ENCODE measurements around the gene PLEK. TPM values are rescaled to one million over a fixed set of nuclear protein-coding genes. Genes with fewer than 3 reads are reported as not detected.

PLEK gene
- total and polyA plus RNA-seq, 10 of the 15 experiments (the other 5 are each of a cell fraction or from before 2014, with no cell fraction given) = 229 to 804 (median 362) TPM

DNA sequence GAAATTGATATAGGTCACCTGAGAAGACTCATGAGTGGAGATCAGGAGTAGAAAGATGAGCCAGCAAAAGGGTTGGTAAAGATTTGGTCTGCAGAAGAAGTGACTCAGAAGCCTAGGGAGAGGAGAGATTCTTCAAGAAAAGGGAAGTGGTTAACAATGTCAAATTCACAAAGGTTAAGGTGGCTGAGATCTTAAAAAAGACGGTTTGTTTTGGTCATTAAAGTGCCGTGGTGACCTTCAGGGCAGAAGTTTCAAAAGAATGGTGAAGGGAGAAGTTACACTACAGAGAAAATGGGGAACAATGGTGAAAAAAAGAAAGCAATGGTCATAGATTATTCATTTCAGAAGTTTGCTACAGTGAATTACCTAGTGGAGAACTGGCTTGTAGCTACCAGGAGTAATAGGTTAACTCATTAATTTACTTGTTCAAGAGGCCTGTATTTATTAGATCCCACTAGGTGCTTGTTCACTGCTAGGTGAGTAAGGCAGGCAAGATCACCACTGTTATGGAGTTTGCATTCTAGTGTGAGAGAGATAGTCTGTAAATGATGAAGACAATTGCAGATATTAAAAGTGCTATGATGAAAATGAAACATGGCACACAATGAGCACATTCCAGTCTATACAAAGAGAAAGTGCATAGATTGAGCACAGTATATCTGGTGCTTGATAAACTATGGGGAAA, 59.0 kb downstream of the PLEK start (continued):
- TF ChIP-seq MTA2 (IDR thresholded peaks at IDR 0.05; ENCODE audit: low read depth) = peak; percentile 99
- peak; percentile 94 for TF ChIP-seq ATF2 (IDR thresholded peaks at IDR 0.05; ENCODE audit: low read length)
- peak; percentile 94 for TF ChIP-seq NFIC (IDR thresholded peaks at IDR 0.05; ENCODE audit: low read depth, low read length)
- TF ChIP-seq ELK1 (IDR thresholded peaks at IDR 0.05; ENCODE audit: low read depth, low read length) = no peak
- peak; percentile 88 for TF ChIP-seq EED (IDR thresholded peaks at IDR 0.05; ENCODE audit: low read depth)
- no peak for TF ChIP-seq KDM1A (IDR thresholded peaks at IDR 0.05; ENCODE audit: borderline replicate concordance)
- TF ChIP-seq TAF1 (IDR thresholded peaks at IDR 0.05; ENCODE audit: borderline replicate concordance, low read depth, low read length) = no peak
- TF ChIP-seq, protein P1, sequence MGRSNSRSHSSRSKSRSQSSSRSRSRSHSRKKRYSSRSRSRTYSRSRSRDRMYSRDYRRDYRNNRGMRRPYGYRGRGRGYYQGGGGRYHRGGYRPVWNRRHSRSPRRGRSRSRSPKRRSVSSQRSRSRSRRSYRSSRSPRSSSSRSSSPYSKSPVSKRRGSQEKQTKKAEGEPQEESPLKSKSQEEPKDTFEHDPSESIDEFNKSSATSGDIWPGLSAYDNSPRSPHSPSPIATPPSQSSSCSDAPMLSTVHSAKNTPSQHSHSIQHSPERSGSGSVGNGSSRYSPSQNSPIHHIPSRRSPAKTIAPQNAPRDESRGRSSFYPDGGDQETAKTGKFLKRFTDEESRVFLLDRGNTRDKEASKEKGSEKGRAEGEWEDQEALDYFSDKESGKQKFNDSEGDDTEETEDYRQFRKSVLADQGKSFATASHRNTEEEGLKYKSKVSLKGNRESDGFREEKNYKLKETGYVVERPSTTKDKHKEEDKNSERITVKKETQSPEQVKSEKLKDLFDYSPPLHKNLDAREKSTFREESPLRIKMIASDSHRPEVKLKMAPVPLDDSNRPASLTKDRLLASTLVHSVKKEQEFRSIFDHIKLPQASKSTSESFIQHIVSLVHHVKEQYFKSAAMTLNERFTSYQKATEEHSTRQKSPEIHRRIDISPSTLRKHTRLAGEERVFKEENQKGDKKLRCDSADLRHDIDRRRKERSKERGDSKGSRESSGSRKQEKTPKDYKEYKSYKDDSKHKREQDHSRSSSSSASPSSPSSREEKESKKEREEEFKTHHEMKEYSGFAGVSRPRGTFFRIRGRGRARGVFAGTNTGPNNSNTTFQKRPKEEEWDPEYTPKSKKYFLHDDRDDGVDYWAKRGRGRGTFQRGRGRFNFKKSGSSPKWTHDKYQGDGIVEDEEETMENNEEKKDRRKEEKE (IDR thresholded peaks at IDR 0.05) = no peak
- peak; percentile 97 for TF ChIP-seq IKZF1 (conservative IDR thresholded peaks at IDR 0.05)
- TF ChIP-seq WRNIP1 (IDR thresholded peaks at IDR 0.05; ENCODE audit: borderline replicate concordance, low read depth, low read length) = no peak
- TF ChIP-seq POLR2AphosphoS2 (IDR thresholded peaks at IDR 0.05; ENCODE audit: low read depth, low read length) = no peak
- peak; percentile 90 for TF ChIP-seq TBL1XR1 (IDR thresholded peaks at IDR 0.05; ENCODE audit: low read depth, low read length)
- TF ChIP-seq, protein P2, sequence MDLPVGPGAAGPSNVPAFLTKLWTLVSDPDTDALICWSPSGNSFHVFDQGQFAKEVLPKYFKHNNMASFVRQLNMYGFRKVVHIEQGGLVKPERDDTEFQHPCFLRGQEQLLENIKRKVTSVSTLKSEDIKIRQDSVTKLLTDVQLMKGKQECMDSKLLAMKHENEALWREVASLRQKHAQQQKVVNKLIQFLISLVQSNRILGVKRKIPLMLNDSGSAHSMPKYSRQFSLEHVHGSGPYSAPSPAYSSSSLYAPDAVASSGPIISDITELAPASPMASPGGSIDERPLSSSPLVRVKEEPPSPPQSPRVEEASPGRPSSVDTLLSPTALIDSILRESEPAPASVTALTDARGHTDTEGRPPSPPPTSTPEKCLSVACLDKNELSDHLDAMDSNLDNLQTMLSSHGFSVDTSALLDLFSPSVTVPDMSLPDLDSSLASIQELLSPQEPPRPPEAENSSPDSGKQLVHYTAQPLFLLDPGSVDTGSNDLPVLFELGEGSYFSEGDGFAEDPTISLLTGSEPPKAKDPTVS (IDR thresholded peaks at IDR 0.05; ENCODE audit: low read depth, low read length) = no peak
- no peak for TF ChIP-seq PRDM15 (CRISPR knock-in tag; IDR thresholded peaks at IDR 0.05)
- no peak for TF ChIP-seq NR2C2 (IDR thresholded peaks at IDR 0.05; ENCODE audit: borderline replicate concordance, control insufficient read depth, insufficient read length, low read depth)
- TF ChIP-seq BCL3 (IDR thresholded peaks at IDR 0.05; ENCODE audit: borderline replicate concordance, insufficient read depth, low read depth, low read length, poor library complexity, severe bottlenecking) = peak; percentile 79
- TF ChIP-seq ESRRA (IDR thresholded peaks at IDR 0.05; ENCODE audit: low read length) = peak; percentile 96

All from GM12878 (cell line).